GM10847 (cell line): Measurements from ENCODE around the gene C16orf46.

ENCODE experiments used
- POLR2A ChIP-seq: IDR thresholded peaks from 2 replicates; pipeline ENCODE4 v1.6.1; 2011; ENCODE audit not compliant: insufficient read length; ENCODE audit errors: extremely low read depth

The C16orf46 gene, protein sequence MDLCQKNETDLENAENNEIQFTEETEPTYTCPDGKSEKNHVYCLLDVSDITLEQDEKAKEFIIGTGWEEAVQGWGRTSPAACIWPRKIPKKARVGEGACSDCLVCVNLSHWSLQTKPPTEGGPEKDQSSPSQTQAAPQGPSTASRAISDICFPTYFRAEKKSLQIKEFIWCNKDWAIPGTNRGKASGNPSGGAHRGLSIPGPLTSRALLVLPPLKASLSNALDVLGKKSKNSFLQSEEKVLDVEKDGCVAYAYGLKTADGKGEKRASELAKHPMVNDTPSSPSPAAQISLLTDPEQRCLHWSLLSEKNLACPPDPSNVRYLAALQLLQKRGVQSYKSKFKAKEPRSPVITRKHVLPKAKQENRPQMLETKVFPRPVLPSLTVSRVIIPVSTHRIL

DNA sequence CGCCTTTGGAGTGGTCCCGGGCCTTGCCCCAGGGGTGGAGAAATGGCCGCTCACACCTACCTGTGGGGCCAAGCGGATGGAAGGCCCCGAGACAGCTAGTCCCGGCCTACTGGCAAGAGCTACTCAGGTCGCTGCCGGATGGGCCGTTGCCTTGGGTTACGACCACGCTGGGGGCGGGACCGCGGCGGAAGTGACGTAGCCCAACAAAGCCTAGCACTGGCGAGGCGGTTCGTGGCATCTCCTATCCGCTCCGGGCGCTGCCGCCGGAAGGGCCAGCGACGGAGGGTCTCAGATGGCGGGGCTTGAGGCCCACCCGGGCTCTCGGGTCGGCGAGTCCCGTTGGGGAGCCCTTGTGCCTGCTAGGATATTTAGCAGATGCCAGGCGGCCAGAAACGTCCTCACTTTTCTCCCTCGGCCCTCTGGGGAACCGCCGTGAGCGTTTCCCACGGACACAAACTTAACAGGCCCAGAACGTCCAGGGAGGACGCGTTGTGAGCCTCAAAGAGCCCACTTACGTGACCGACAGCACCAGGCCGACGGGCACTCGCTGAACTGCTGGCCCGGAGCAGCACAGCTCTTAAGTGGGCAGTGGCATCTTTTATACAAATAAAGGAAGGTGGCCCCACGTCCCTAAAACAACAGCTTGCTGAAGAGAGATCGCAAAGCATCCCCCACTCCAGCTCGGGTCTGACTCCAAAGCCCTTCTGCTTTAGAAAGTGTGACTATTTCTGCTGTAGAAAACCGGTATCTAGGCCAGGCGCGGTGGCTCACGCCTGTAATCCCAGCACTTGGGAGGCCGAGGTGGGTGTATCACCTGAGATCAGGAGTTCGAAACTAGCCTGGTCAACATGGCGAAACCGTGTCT lies at the start of gene C16orf46:
Gene C16orf46, minus strand, starts transcription at position 163 of the 865 bp plus-strand sequence. CDS start 13,283 bp downstream, outside the sequence.
- peak; percentile 86 for TF ChIP-seq POLR2A

DNA sequence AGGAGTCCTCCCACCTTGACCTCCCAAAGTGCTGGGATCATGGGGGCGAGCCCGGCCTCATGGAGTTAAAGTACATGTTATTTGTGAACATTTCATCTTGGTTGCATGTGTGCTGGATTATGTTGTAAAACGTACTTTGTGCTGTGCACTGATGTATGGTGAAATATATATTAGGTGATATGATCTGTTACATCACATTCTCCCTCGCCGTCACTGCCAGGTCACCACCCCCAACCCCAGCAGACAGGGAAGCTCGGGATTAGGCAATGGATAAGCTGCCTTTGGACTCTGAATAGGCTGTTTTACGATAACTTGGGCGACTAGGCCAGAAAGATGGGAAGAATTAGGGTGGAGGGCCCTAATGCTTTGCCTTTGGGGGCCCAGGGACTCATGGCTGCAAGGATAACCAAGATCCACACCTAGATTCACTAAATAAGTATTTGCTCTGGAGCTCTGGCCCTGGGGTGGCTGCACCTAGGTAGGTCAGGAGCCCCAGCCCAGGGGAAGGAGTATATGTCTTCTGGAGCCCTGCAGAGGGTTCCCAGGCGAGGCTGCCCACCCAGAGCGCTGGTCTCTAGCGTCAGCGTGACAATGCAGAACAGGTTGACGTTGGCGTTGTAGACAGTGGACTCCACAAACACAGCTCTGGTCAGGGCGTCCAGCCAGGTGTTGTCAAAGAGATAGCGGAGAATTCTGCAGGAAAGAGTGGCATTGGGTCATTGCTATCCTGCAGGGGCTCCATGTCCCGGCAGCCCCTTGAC lies 46.2 kb upstream of the C16orf46 start:
- no peak for TF ChIP-seq POLR2A

DNA sequence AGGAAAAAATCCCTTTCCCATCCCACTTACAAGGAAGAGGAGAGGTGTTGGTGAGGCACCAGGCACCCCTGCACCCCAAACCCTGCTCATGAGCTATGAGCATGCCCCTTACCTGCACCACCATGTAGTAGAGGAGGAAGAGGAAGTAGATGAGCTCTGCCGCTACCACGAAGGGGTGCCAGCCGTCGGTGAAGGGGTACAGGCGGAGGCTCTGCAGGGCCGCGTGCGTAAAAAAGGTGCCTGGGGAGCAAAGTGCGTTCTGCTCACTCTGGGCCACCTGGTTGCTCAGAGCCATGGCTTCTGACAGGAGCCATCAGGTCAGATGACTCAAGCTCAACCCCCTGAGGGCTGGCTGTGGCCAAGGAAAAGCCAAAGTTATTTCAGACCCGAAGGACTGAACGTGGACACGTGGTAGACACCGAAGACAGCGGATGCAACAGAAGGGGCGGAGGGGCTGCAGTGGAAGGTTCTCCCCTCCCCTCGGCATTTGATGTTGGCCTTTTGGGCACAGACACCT lies 44.5 kb upstream of the C16orf46 start:
- TF ChIP-seq POLR2A = no peak

DNA sequence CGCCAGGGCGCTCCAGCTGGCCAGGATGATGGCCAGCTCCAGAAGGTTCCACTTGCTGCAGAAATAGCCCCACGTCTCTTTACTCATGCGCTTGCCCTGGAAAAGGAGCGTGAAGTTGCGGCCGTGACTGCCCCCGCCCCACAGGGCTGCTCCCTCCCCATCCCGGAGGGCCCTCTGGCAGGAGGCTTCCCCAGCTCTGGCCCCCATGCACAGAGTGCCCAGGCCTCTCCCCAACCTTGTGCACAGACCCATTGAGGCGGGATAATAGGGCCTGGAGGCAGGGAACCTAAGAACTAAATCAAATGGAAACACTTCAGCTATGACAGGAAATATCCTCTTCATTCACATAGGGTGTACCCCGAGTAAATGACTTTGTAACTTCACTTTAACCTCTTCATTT lies 40.4 kb upstream of the C16orf46 start:
- TF ChIP-seq POLR2A = no peak

DNA sequence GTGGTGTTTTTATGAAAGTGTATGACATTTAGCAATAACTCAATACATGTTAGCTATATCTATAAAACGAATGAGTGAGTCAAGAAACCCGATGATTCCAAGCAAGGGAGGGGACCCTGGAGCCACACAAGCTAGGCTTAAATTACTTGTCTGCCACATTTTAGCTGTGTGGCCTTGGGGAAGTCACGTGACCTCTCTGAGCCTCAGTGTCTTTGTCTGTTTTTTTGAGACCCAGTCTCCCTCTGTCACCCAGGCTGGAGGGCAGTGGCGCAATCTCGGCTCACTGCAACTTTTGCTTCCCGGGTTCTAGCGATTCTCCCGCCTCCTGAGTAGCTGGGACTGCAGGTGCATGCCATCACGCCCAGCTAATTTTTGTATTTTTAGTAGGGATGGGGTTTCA lies 39.2 kb upstream of the C16orf46 start:
- no peak for TF ChIP-seq POLR2A

DNA sequence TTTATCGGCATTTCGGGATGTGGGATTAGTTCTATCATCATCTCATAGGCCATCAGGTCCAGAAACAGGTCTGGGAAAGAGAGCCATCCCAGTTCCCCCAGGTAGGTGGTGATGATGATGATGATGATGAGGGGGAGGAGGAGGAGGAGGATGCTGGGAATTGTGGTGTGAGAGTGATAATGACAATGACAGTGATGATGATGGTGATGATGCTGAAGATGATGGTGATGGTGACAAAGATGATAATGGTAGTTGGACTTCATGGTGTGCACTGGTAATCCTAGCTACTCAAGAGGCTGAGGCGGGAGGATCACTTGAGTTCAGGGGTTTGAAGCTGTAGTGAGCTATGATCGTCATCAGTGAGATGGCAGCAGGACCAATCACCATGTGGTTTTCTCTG lies 35.4 kb upstream of the C16orf46 start:
- TF ChIP-seq POLR2A = no peak

DNA sequence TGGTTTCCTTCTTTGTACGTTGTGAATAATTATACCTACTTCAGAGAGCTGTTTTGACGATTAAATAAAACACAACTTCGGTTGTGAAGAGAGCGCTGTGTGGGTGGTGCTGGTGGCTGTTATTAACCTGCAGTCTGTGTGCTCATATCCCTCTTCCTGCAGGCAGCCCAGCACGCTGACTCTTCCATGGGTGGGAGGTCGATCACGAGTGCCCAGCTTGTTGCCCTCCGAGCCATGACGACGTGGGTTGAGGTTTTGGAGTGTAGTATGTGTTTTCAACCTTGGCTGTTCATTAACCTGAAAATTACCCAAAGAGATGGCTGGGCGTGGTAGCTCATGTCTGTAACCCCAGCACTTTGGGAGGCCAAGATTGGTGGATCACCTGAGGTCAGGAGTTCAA lies 30.5 kb upstream of the C16orf46 start:
- no peak for TF ChIP-seq POLR2A

DNA sequence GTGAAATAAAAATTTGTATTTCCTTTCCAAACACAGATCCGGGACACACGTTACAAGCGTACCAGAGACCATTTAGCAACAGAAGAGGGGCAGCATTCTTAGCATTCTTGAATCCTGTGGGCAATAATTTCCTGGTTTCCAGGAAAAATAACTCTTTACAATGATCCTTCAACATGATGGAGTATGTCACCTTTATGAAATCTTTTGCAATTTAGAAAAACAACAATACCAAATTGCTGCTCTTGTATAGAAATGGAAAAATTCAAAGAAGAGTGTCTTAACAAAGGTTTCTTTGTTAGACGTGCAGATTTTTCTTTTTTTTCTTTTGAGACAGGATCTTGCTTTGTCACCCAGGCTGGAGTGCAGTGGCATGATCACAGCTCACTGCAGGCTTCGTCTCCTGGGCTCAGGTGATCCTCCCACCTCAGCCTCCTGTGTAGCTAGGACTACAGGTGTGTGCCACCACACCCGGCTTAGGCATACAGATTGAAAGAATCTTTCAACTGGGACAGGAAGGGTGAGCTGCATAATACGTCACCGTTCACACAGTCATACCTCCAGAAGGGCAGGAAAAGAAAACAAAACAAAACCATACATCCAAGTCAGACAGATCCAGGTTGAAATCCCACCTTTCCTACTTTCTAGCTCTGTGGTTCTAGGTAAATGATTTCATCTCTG lies 29.9 kb upstream of the C16orf46 start:
- no peak for TF ChIP-seq POLR2A

DNA sequence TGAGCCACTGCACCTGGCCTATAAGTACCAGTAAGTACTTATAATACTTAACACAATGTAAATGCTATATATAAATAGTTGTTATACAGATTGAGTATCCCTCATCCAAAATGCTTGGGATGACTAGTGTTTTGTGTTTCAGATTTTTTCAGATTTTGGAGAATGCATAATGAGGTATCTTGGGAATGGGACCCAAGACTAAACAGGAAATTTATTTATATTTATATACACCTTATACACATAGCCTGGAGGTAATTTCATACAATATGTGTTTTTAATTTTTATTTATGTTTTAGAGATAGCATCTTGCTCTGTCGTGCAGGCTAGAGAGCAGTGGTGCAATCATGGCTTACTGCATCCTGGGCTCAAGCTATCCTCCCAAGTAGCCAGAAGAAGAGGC lies 28.9 kb upstream of the C16orf46 start:
- TF ChIP-seq POLR2A = no peak

DNA sequence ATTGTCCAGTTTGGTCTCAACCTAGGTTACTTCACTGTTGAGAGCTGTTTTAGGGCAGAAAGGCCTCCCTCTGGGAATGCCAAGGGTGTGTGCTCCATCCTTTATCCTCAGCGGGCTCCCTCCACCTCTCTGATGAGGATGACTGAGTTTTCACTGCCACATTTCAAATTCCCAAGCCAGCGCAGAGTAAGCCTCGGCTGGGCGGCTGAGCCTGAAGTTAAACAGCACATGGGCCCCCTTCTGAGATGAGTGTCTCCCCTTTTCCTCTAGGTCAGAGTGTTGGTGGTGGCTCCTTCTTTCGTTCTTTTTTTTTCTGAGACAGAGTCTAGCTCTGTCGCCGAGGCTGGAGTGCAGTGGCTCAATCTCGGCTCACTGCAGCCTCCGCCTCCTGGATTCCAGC lies 24.7 kb upstream of the C16orf46 start:
- no peak for TF ChIP-seq POLR2A

DNA sequence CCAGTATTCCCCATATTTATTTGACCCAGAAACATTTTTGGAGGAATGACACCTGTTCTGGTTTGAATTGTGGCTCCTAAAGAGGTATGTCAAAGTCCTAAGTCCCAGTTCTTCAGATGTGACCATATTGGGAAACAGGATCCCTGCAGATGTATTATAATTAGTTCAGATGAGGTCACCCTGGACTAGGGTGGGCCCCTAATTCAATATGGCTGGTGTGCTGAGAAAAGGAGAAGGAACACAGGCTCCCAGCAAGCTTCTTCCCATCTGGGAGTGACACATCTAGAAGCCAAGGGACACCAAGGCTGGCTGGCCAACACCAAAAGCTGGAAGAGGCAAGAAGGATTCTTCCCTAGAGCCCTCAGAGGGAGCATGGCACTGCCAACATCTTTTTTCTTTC lies 22.9 kb upstream of the C16orf46 start:
- TF ChIP-seq POLR2A = no peak

DNA sequence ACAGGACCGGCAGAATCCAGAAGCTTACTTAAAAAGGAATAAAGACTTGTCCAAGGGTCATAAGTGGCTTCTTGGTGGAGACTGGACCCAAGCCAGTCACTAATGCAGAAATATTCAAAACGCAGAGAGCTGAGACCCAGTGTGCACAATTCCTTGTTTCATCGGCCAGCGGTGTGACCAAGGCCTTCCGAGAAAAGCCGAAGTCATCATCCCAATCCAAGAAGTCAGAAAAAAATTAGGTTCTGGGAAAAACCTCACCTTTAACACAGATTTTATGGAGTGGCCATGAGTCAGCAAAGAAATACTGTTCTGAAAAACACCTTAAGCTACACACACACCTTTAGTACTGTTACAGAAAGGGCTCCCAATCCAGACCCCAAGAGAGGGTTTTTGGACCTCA lies 20.2 kb upstream of the C16orf46 start:
- TF ChIP-seq POLR2A = no peak

DNA sequence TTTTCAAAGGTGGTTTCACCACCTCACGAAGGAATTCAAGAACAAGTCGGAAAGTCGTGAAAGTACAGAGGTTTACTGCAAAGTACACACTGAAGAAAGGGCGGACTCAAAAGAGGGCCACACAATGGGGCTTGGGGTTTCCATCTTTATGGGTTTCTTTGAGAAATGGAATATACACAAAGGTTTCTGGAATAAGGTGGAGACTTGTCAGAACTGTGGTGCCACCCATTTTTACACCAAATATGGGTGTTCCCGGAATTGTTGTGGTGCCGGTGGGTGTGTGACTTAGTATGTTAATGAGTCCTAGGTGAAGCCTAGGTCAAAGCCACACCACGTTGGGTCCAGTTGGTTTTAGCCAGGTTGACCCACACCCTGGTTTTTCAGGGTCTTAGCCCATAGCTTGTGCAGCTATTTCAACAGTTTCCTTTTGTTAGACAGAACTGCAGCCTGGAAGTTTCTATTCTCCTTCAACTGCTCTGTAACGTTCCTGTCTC lies 19.7 kb upstream of the C16orf46 start:
- no peak for TF ChIP-seq POLR2A

DNA sequence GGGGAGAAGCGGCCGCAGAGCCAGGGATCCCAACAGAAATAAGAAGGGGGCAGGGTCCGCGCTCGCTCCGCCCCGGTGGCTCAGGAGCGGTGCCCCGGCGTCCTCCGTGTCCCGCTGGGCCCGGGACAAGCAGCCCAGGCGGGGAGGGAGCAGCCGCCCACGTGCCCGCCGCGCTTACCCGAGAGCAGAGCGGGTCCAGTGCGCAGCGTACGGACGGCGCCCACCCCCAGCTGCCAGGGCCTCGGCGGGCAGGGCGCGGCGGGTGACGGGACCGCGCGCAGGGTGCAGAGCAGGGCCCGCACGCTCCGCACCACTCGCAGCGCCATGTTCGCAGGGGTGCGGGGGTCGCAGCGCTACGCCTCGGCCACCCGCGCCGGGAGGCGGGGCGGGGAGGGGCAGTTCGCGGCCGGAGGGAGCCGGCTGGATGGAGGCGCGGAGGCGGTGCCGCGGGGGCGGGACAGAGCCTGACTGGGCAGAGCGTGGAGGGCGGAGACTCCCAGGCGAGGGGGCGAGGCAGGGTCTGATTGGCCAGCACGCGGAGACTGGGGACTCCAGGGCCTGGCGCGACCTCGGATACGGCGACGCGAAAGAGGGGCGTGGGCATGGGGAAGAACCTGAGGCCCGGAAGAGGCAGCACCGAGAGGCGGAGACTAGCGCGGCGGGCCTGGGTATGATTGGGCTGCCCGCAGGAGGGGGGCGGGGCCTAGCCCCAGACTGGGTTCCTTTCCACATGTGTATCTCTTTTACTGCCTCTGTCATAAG lies 19.1 kb upstream of the C16orf46 start, which contains the start of gene GCSH:
Gene GCSH, minus strand, starts transcription at position 443 of the 762 bp plus-strand sequence. Its CDS starts 117 bp downstream, at position 326.
- peak; percentile 22 for TF ChIP-seq POLR2A
